Measurements from ENCODE around the gene MTHFD1. TPM values are rescaled to one million over a fixed set of nuclear protein-coding genes. Genes with fewer than 3 reads are reported as not detected.

MTHFD1 gene
- total and polyA plus RNA-seq, 3 donors from 2014 or later, result 22.3 to 28.8 (median 27.4) TPM

- H3K4me3 ChIP-seq, result no peak overlapping the region
- H3K36me3 ChIP-seq (ENCODE audit: low read depth, missing control alignments), result no peaks in the 10 kb centered on the region
- no peaks in the 10 kb centered on the region for H3K9me3 ChIP-seq
- WGBS, 2 donors, result 21 to 28% methylated on average over 3 of the region's 3 CpGs
- intact Hi-C loops (cut with DNase I; ENCODE audit: low total_unique reads), result no loop called here
- H3K4me1 ChIP-seq, result peaks cover 44% of the 10 kb centered on the region
- no peaks in the 10 kb centered on the region for H3K27me3 ChIP-seq
- peak overlapping the region in 1 of 2 donors; percentile 99 for H3K27ac ChIP-seq
- TF ChIP-seq, protein P1, sequence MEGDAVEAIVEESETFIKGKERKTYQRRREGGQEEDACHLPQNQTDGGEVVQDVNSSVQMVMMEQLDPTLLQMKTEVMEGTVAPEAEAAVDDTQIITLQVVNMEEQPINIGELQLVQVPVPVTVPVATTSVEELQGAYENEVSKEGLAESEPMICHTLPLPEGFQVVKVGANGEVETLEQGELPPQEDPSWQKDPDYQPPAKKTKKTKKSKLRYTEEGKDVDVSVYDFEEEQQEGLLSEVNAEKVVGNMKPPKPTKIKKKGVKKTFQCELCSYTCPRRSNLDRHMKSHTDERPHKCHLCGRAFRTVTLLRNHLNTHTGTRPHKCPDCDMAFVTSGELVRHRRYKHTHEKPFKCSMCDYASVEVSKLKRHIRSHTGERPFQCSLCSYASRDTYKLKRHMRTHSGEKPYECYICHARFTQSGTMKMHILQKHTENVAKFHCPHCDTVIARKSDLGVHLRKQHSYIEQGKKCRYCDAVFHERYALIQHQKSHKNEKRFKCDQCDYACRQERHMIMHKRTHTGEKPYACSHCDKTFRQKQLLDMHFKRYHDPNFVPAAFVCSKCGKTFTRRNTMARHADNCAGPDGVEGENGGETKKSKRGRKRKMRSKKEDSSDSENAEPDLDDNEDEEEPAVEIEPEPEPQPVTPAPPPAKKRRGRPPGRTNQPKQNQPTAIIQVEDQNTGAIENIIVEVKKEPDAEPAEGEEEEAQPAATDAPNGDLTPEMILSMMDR (IDR thresholded peaks at IDR 0.05), result no peak
- TF ChIP-seq POLR2A (IDR thresholded peaks at IDR 0.05), result no peak
- DNase-seq, result no peak
Observed at GRCh38 chr14:64506721-64507120, 118.6 kb downstream of the MTHFD1 start.

DNA sequence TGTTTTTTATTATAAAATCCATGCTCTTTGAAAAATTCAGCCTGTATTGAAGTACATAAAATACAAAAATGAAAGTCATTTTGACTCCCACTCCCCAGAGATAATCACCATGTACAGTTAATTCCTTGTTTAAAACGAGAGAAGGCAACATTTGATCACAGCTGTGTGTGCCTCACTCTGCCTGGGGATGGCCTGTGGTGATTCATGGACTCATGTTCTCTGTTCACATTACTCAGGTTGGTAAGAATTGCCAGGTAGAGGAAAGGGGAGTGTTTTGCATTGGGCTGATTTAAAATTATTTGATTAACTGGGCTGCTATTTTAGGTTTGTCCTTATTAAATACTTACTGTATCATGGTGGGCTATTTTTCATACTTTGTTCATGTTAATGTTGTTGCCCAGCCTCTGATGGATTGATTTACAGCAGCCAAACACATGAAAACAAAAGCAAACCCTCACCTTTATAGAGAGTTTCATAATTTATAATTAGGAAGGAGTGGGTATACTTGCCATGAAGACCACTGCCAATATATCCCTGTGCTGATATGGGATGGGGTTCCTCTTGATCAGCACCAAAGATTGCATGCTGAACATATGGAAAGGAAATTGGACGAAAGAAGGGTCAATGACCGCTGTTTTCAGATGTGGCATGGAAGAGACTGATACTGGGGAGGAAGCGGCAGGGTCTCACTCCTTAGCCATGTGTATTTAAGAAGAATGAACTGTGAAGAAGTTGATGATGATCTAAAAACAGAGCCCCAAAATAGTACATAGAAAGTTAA lies 119.4 kb downstream of the MTHFD1 start:
- H3K27ac ChIP-seq, result no peak overlapping the region
- DNase-seq, result no peak
- intact Hi-C loops (cut with DNase I; ENCODE audit: low total_unique reads), result no loop called here
- H3K27me3 ChIP-seq, result no peaks in the 10 kb centered on the region
- WGBS, 2 donors, result 72% methylated on average over 4 of the region's 4 CpGs
- TF ChIP-seq POLR2A (IDR thresholded peaks at IDR 0.05), result no peak
- TF ChIP-seq, protein P1 (IDR thresholded peaks at IDR 0.05), result no peak
- peaks cover 35% of the 10 kb centered on the region for H3K4me1 ChIP-seq
- no peak overlapping the region for H3K4me3 ChIP-seq
- no peaks in the 10 kb centered on the region for H3K36me3 ChIP-seq (ENCODE audit: low read depth, missing control alignments)
- no peaks in the 10 kb centered on the region for H3K9me3 ChIP-seq

GRCh38 chr14:64508215-64508776 lies 120.1 kb downstream of the MTHFD1 start:
- H3K4me1 ChIP-seq, result peaks cover 32% of the 10 kb centered on the region
- no peaks in the 10 kb centered on the region for H3K36me3 ChIP-seq (ENCODE audit: low read depth, missing control alignments)
- 36 to 51% methylated on average over 1 of the region's 1 CpG for WGBS, 2 donors
- H3K4me3 ChIP-seq, result no peak overlapping the region
- H3K27me3 ChIP-seq, result no peaks in the 10 kb centered on the region
- no peak for DNase-seq
- TF ChIP-seq POLR2A (IDR thresholded peaks at IDR 0.05), result no peak
- TF ChIP-seq, protein P1 (IDR thresholded peaks at IDR 0.05), result no peak
- no peak overlapping the region for H3K27ac ChIP-seq
- no peaks in the 10 kb centered on the region for H3K9me3 ChIP-seq
- intact Hi-C loops (cut with DNase I; ENCODE audit: low total_unique reads), result no loop called here

DNA sequence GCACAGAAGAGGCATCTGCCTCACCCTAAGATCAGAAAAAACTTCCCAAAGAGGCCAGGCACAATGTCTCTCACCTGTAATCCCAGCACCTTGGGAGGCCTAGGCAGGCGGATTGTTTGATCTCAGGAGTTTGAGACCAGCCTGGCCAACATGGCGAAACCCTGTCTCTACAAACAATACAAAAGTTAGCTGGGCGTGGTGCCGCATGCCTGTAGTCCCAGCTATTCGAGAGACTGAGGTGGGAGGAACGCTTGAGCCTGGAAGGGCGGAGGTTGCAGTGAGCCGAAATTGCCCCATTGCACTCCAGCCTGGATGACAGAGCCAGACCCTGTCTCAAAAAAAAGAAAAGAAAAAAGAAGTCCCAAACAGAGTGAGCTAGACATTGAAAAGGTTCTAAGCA lies 120.9 kb downstream of the MTHFD1 start:
- H3K4me1 ChIP-seq, result peaks cover 32% of the 10 kb centered on the region
- H3K9me3 ChIP-seq, result no peaks in the 10 kb centered on the region
- TF ChIP-seq, protein P1 (IDR thresholded peaks at IDR 0.05), result no peak
- TF ChIP-seq POLR2A (IDR thresholded peaks at IDR 0.05), result no peak
- DNase-seq, result no peak
- H3K27ac ChIP-seq, result no peak overlapping the region
- H3K27me3 ChIP-seq, result no peaks in the 10 kb centered on the region
- 76 to 93% methylated on average over 8 of the region's 8 CpGs for WGBS, 2 donors
- intact Hi-C loops (cut with DNase I; ENCODE audit: low total_unique reads), result no loop called here
- H3K36me3 ChIP-seq (ENCODE audit: low read depth, missing control alignments), result no peaks in the 10 kb centered on the region
- H3K4me3 ChIP-seq, result no peak overlapping the region

Small RNAs within 50 kb of the gene (small RNA-seq; reads per million reads assigned to genes)
- 0 reads per million in 2 donors for gene AL161756.2

Other genes with a start within 250 kb of the MTHFD1 start
- gene ESR2, start 94.0 kb upstream of the MTHFD1 start, total RNA-seq, result 10 to 100 TPM; 19.8 to 33.3 TPM
- 17.2 TPM for gene ESR2, start 94.0 kb upstream of the MTHFD1 start, polyA plus RNA-seq (ENCODE audit: insufficient read depth, low read depth, low replicate concordance)
- under 1 TPM; 0.50 to 0.63 TPM for gene AKAP5, start 77.1 kb downstream of the MTHFD1 start, total RNA-seq
- gene AKAP5, start 77.1 kb downstream of the MTHFD1 start, polyA plus RNA-seq (ENCODE audit: insufficient read depth, low read depth, low replicate concordance), result 0.29 TPM
- 10 to 100 TPM; 20.6 to 21.3 TPM for gene ZBTB25, start 115.5 kb downstream of the MTHFD1 start, total RNA-seq
- gene ZBTB25, start 115.5 kb downstream of the MTHFD1 start, polyA plus RNA-seq (ENCODE audit: insufficient read depth, low read depth, low replicate concordance), result 13.3 TPM
- gene ZBTB1, start 116.4 kb downstream of the MTHFD1 start, total RNA-seq, result 10 to 100 TPM; 33.2 to 34.7 TPM
- 20.8 TPM for gene ZBTB1, start 116.4 kb downstream of the MTHFD1 start, polyA plus RNA-seq (ENCODE audit: insufficient read depth, low read depth, low replicate concordance)
- 100 to 1,000 TPM; 134 to 160 TPM for gene HSPA2, start 152.4 kb downstream of the MTHFD1 start, total RNA-seq
- gene HSPA2, start 152.4 kb downstream of the MTHFD1 start, polyA plus RNA-seq (ENCODE audit: insufficient read depth, low read depth, low replicate concordance), result 389 TPM
- 10 to 100 TPM; 22.4 to 38.5 TPM for gene PPP1R36, start 161.6 kb downstream of the MTHFD1 start, total RNA-seq
- 108 TPM for gene PPP1R36, start 161.6 kb downstream of the MTHFD1 start, polyA plus RNA-seq (ENCODE audit: insufficient read depth, low read depth, low replicate concordance)

Data from testis (tissue), 3 donors.